ENCODE data around the gene CALHM4. TPM values are rescaled to one million over a fixed set of nuclear protein-coding genes. Genes with fewer than 3 reads are reported as not detected.

CALHM4 gene
- total RNA-seq, 1 donor from 2014 or later = not detected

- H3K9me3 ChIP-seq (ENCODE audit: low read depth) = no peaks in the 10 kb centered on the region
- Mint-ChIP-seq H3K36me3 (no peaks in the 10 kb centered on the region), H3K4me3 (no peak overlapping the region), H3K27ac (peak overlapping the region; percentile 83), H3K4me1 (peaks cover 48% of the 10 kb centered on the region), H3K27me3 (ENCODE audit: insufficient read depth, low read depth) (peaks cover 3% of the 10 kb centered on the region), H3K9me3 (no peaks in the 10 kb centered on the region)
- no peak overlapping the region for H3K4me3 ChIP-seq
- TF ChIP-seq EZH2phosphoT487 (IDR thresholded peaks at IDR 0.05) = no peak
- TF ChIP-seq, protein P1, sequence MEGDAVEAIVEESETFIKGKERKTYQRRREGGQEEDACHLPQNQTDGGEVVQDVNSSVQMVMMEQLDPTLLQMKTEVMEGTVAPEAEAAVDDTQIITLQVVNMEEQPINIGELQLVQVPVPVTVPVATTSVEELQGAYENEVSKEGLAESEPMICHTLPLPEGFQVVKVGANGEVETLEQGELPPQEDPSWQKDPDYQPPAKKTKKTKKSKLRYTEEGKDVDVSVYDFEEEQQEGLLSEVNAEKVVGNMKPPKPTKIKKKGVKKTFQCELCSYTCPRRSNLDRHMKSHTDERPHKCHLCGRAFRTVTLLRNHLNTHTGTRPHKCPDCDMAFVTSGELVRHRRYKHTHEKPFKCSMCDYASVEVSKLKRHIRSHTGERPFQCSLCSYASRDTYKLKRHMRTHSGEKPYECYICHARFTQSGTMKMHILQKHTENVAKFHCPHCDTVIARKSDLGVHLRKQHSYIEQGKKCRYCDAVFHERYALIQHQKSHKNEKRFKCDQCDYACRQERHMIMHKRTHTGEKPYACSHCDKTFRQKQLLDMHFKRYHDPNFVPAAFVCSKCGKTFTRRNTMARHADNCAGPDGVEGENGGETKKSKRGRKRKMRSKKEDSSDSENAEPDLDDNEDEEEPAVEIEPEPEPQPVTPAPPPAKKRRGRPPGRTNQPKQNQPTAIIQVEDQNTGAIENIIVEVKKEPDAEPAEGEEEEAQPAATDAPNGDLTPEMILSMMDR (IDR thresholded peaks at IDR 0.05) = no peak
- H3K79me2 ChIP-seq (ENCODE audit: low read depth) = no peaks in the 10 kb centered on the region
- peak overlapping the region; percentile 6 for H3K4me2 ChIP-seq
- peaks cover 32% of the 10 kb centered on the region for H3K4me1 ChIP-seq
- H2AFZ ChIP-seq (replicated peaks) = no peak overlapping the region
- H3K9ac ChIP-seq = no peak overlapping the region
- no peak for DNase-seq (ENCODE audit: low spot score)
- no peak overlapping the region for H3K27ac ChIP-seq
- peaks cover 27% of the 10 kb centered on the region for H3F3A ChIP-seq (ENCODE audit: low read depth)
- no peaks in the 10 kb centered on the region for H4K20me1 ChIP-seq (ENCODE audit: low read depth)
- H3K36me3 ChIP-seq = no peaks in the 10 kb centered on the region
- H3K27me3 ChIP-seq = no peaks in the 10 kb centered on the region
Measured at GRCh38 chr6:116530436-116530835, 23.1 kb upstream of the CALHM4 start.

GRCh38 chr6:116531675-116532570, 21.6 kb upstream of the CALHM4 start:
- no peak for TF ChIP-seq EZH2 (IDR thresholded peaks at IDR 0.05)
- TF ChIP-seq, protein P1 (IDR thresholded peaks at IDR 0.05) = peak; percentile 83
- TF ChIP-seq EZH2phosphoT487 (IDR thresholded peaks at IDR 0.05) = no peak
- Histone ChIP-seq H3K4me1 (peaks cover 32% of the 10 kb centered on the region), H3K9me3 (ENCODE audit: low read depth) (no peaks in the 10 kb centered on the region), H3K27ac (no peak overlapping the region), H3K36me3 (no peaks in the 10 kb centered on the region), H3K27me3 (no peaks in the 10 kb centered on the region), H3K9ac (no peak overlapping the region), H3F3A (ENCODE audit: low read depth) (peaks cover 27% of the 10 kb centered on the region), H3K79me2 (ENCODE audit: low read depth) (no peaks in the 10 kb centered on the region), H4K20me1 (ENCODE audit: low read depth) (no peaks in the 10 kb centered on the region), H3K4me3 (no peak overlapping the region), H2AFZ (replicated peaks) (no peak overlapping the region), H3K4me2 (no peak overlapping the region)
- Mint-ChIP-seq H3K27ac (no peak overlapping the region), H3K4me1 (peaks cover 48% of the 10 kb centered on the region), H3K9me3 (no peaks in the 10 kb centered on the region), H3K36me3 (no peaks in the 10 kb centered on the region), H3K27me3 (ENCODE audit: insufficient read depth, low read depth) (peaks cover 3% of the 10 kb centered on the region), H3K4me3 (no peak overlapping the region)
- peak; percentile 77 for DNase-seq (ENCODE audit: low spot score)

DNA sequence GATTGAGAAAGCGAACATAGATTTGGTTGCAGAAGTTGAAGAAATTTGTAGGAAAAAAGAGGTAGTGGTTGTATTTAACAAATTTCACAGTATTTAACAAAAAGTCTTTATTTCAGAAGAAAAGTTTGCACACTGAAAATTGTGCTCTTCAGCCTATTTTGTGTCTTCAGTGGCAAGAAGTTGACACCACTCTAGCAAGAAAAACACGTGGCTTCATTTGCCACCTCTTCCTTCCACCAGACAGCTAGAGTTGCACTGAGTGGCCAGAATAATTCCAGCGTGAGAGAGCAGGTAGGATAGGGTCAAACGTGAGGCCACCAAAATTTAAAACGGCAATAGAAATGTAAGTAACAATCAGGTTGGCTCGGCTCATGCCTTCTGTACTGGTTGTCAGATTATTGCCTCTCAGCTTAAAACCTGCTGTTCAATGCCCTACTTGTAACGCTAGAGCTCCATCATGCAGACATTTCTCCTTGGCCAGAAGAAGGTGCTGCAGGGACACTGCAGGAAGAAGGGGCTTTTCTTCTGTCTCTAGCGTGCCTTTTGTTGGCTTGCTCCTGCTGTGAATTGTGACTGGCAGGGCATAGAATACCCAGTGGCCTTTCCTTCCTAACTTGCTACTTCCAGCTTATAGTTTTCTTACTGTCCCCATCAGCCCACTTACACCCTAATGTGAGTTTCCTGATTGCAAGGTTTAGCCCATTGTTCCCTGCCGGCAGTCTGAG, 20.2 kb upstream of the CALHM4 start:
- peak; percentile 69 for DNase-seq (ENCODE audit: low spot score)
- Histone ChIP-seq H3K4me1 (peaks cover 30% of the 10 kb centered on the region), H3K4me3 (no peak overlapping the region), H3K9ac (no peak overlapping the region), H3K27me3 (no peaks in the 10 kb centered on the region), H3K4me2 (peak overlapping the region; percentile 30), H3K79me2 (ENCODE audit: low read depth) (no peaks in the 10 kb centered on the region), H3K36me3 (no peaks in the 10 kb centered on the region), H4K20me1 (ENCODE audit: low read depth) (no peaks in the 10 kb centered on the region), H2AFZ (replicated peaks) (peak overlapping the region; percentile 78), H3K9me3 (ENCODE audit: low read depth) (no peaks in the 10 kb centered on the region), H3K27ac (no peak overlapping the region), H3F3A (ENCODE audit: low read depth) (peaks cover 27% of the 10 kb centered on the region)
- peaks cover 48% of the 10 kb centered on the region for H3K4me1 Mint-ChIP-seq
- TF ChIP-seq, protein P1 (IDR thresholded peaks at IDR 0.05) = peak; percentile 26
- TF ChIP-seq EZH2phosphoT487 (IDR thresholded peaks at IDR 0.05) = no peak
- peaks cover 3% of the 10 kb centered on the region for H3K27me3 Mint-ChIP-seq (ENCODE audit: insufficient read depth, low read depth)
- peak overlapping the region; percentile 96 for H3K27ac Mint-ChIP-seq
- H3K9me3 Mint-ChIP-seq = no peaks in the 10 kb centered on the region
- no peaks in the 10 kb centered on the region for H3K36me3 Mint-ChIP-seq
- H3K4me3 Mint-ChIP-seq = peak overlapping the region; percentile 65

Data from neural progenitor cell (in vitro differentiated cells).